Erythroblast (primary cell): ENCODE measurements around the gene RPS3.

Experiments used
- GATA1 ChIP-seq: IDR thresholded peaks from 2 replicates; pipeline ENCODE4 v1.6.1; 2011; ENCODE audit warnings: low read depth, mild to moderate bottlenecking, control low read depth, low read length, moderate library complexity
- POLR2A ChIP-seq: IDR thresholded peaks from 2 replicates; pipeline ENCODE4 v1.6.1; 2011; ENCODE audit warnings: mild to moderate bottlenecking, low read length

DNA sequence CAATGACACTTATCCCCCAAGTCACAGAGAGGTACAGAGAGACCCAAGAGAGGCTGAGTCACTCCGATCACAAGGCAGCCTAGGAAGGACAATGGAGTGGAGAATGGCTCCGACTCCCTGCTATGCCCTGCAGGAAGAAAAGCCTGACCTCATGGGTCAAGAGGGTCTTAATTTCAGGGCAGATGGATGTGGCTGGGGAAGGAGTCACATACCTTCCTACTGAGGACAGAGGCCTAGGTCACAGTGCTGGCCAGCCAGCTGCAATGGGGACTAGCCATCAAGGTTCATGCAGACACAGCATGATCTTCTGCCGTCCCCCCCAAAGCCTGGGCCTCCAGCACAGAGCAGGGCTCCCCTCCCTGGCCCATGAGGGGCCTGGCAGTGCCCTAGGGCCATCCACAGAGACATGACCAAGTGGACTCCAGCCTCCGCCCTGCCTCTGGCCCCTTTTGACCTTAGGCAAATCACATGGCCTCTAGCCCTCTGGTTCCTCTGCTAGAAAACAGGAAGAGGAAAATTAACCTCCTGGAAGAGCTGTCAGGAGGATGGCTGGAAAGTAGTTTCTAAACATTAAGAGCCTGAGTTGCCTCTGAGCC is 49.7 kb upstream of the RPS3 start:
- no peak for TF ChIP-seq POLR2A
- no peak for TF ChIP-seq GATA1
